Measurements from ENCODE around the gene HSD17B13.
"Not testable (repeated sequence)": the region's sequence is repeated elsewhere in the genome, so short reads cannot be mapped to it uniquely, and the experiment has no call there.

HSD17B13 gene

GRCh38 chr4:87322754-87323153 is at the start of gene HSD17B13:
TSS of gene HSD17B13 (minus strand) at chr4:87322882. CDS start at chr4:87322841, 41 bp downstream.
- DNase-seq: no peak

GRCh38 chr4:87370068-87370467 is 47.4 kb upstream of the HSD17B13 start:
- no peak for DNase-seq

- no peak for DNase-seq
These were observed 44.0 kb upstream of the HSD17B13 start for GRCh38 chr4:87366521-87367162.

GRCh38 chr4:87365348-87365747 is 42.7 kb upstream of the HSD17B13 start:
- DNase-seq: no peak

- no peak for DNase-seq
These were observed 40.9 kb upstream of the HSD17B13 start for GRCh38 chr4:87363552-87363951.

GRCh38 chr4:87360338-87360935 is 37.8 kb upstream of the HSD17B13 start:
- DNase-seq: no peak

GRCh38 chr4:87359258-87359657 is 36.6 kb upstream of the HSD17B13 start:
- no peak for DNase-seq

GRCh38 chr4:87356832-87357526 is 34.3 kb upstream of the HSD17B13 start:
- no peak for DNase-seq

- no peak for DNase-seq
These were observed 31.8 kb upstream of the HSD17B13 start for GRCh38 chr4:87354168-87355102.

- peak in 1 of 3 donors; percentile 7 for DNase-seq
These were observed 30.9 kb upstream of the HSD17B13 start for GRCh38 chr4:87353592-87353991.

GRCh38 chr4:87345139-87345538 is 22.5 kb upstream of the HSD17B13 start:
- DNase-seq: no peak

- DNase-seq: no peak
These were observed 20.2 kb upstream of the HSD17B13 start for GRCh38 chr4:87342872-87343271.

- not testable (repeated sequence) for DNase-seq
These were observed 19.4 kb upstream of the HSD17B13 start for GRCh38 chr4:87341954-87342635.

- no peak for DNase-seq
These were observed 16.8 kb upstream of the HSD17B13 start for GRCh38 chr4:87339440-87339839.

GRCh38 chr4:87337361-87337760 is 14.7 kb upstream of the HSD17B13 start:
- DNase-seq: no peak

GRCh38 chr4:87333267-87333666 is 10.6 kb upstream of the HSD17B13 start:
- no peak for DNase-seq

- DNase-seq: no peak
These were observed 8.1 kb upstream of the HSD17B13 start for GRCh38 chr4:87330761-87331160.

- DNase-seq: no peak
These were observed 4.5 kb upstream of the HSD17B13 start for GRCh38 chr4:87327136-87327535.

- DNase-seq: no peak
These were observed 3.8 kb upstream of the HSD17B13 start for GRCh38 chr4:87326460-87326859.

GRCh38 chr4:87321888-87322287 is 794 bp downstream of the HSD17B13 start:
- no peak for DNase-seq

- DNase-seq: no peak
These were observed 5.2 kb downstream of the HSD17B13 start for GRCh38 chr4:87317527-87317926.

- no peak for DNase-seq
These were observed 5.7 kb downstream of the HSD17B13 start for GRCh38 chr4:87316961-87317360.

Measured in suppressor macrophage treated with lipopolysaccharide for 1 hour (primary cell).